Femur (tissue), 1 donor: ENCODE data around the gene CCDC86.
A peak's percentile ranks its signal among the peaks of the same experiment; 100 is the strongest.

Source experiments
- DNase-seq: peaks from one replicate; pipeline ENCODE4 v3.0.0-alpha.2; 2017

The CCDC86 gene

DNA sequence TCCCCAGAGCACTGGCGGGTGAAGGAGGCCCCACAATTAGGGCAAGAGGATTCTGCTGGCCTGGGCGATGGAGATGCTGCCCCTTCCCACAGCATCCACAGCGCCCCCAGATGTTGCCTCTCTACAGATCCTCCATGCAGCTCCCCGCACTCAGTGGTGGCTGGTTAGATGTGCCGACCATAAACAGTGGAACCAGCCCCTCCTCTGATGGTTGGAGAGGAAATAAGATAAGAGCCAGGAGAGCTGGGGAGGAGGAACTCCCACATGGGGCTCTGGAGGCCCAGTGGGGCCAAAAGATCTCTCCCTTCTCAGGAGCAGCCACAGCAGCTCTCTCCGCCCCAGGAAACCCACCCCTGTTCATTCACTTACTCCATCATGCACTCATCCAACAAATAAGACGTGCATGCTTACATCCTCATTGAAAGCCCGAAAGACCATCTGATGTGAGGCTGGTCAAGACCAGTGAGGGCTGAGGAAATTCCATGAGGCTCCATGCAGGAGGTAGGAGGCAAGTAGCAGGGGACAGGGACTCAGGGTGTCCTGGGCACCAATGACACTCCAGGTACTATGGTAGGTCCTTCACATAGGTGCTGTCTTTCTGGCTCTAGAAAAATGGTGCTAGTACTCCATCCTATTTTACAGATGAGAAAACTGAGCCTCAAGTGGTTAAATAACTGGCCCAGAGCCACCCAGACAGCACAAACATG lies 12.4 kb downstream of the CCDC86 start:
- DNase-seq, result no peak

DNA sequence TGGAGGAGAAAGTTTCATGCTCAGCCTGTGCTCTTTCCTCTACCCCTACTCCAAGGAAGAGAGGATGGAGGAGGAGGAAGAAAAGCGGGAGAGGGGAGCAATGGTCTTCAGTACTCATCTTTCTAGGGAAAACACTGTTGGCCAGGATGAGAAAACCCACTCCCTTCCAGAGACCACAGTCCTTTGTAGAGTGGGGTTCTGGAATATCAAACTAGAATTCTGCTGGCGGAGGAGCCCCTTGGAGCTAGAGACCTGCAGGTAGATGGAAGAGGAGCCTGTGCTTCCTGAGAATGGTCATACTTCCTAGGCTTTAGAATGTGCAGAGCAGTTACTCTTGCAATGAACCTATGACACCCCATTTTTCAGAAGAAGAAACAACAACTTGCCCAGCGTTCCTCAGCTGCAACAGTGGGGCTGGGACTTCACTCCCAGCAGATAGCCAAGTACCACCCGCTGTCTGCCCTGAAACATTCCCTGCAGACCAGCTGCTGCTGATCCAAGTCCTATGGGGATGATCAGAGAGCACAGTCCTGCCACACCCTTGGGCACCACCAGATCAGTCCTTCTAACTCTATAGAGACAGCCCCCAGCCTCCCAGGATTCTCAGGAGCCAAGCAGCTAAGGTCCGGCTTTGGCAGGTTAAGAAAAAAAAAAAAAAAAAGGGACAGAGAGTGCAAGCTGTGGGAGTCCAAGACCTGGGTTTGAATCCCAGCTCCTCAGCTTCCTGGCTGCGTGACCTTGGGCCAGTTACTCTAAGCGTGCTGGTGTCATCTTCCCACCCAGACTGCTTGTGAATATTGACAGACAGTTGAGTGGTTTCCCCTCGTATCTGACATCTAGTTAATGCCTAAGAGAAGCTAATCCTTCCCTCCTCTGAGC lies 13.2 kb downstream of the CCDC86 start:
- DNase-seq, result no peak

DNA sequence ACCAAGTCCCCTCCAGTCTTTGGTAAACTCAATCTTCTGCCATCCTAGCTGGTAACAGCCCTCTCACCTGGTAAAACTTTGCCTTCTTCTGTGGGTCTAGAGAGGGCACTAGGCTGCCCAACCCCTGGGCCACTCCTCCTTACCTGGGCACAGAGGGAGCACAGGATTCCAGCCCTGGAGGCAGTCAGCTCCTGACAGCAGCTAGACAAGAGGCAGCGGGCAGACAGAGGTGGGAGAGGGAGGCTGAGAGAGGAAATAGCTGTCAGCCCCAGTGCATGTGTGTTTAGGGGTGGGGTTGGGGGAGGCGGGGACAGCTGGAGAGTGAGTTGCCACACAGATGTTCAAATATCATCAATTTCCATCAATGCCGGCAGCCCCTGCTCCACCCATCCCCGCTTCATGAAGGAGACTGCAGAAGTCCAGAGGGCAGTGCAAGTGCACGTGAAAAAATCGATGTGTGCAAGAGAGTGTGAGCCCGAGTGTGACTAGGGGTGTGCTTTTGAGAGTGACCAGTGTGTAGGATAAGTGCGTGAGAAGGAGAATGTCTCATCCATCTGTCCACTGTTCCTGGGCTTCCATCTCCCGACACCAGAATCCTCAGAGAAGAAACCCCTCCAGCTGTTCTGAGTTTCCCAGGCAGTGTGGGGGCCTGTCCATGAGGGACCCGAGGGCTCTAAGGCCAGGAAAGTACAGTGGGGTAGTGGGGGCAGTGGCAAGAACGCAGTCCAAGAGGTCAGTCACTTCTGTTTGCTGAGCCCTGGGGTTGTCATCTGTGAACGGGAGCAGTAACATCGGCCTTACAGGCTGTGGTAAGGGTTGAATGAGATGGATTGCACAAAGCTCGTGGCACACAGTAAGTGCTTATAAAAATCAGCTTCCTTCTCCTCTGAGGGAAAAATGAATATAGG lies 14.1 kb downstream of the CCDC86 start, which contains the start of gene PTGDR2:
PTGDR2 (minus strand) TSS at position 225 of the 908 bp plus-strand sequence. CDS start 2,228 bp downstream, outside the sequence.
- no peak for DNase-seq

DNA sequence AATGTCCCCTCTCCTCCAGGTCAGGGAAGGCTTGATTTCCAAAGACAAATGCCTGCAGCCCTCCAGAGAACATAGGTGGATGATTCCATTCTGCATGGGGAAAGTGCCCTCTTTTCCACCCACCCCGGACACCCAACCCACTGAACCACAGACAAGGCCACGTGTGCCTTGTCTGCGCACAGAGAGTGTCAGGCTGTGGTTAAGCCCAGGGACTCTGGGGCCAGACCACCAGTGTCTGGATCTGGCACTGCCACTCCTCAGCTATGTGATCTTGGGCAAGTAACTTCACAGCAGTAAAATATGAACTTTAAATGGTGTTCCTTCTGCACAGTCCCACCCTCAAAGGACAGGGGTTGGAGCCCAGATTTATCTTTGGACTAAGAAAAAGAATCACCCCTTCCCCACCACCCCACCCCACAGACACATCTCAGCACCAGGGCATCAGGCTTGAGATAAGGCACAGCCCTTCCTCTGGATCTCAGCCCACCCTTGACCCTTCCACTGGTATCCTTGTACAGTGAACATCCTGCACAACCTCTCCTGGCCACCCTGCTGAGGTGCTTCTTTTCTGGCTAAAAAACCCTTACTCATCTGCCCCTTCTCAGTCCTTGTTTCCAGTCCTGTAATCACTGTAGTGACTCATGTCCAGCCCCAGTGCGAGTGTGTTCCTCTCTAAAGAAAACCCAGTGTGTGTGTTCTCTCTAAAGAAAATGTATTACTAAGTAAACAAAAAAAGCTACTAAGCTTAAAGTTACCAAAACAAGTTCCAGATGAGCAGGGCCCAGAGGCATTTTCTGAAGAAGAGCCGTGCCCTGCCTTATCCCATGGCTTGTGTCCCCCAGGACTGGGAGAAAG lies 15.7 kb downstream of the CCDC86 start:
- DNase-seq, result no peak

DNA sequence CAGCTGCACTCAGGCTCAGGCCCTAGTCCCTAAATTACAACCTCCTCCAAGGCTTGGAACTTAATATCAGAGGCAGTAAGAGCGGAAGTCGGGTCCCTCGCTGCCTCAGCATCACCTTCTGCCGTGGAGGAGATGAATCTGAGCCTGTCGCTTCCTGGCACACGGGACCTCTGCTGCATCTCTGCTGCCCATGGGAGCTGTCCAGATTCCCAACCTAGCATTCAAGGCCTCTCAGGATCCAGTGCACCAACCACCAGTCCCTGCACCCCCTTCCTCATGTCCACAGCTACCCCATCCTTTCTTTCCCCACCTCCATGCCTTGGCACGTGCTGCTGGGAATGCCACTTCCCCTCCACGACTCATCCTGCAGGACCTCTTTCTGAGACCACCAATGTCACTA lies 16.3 kb downstream of the CCDC86 start:
- no peak for DNase-seq

DNA sequence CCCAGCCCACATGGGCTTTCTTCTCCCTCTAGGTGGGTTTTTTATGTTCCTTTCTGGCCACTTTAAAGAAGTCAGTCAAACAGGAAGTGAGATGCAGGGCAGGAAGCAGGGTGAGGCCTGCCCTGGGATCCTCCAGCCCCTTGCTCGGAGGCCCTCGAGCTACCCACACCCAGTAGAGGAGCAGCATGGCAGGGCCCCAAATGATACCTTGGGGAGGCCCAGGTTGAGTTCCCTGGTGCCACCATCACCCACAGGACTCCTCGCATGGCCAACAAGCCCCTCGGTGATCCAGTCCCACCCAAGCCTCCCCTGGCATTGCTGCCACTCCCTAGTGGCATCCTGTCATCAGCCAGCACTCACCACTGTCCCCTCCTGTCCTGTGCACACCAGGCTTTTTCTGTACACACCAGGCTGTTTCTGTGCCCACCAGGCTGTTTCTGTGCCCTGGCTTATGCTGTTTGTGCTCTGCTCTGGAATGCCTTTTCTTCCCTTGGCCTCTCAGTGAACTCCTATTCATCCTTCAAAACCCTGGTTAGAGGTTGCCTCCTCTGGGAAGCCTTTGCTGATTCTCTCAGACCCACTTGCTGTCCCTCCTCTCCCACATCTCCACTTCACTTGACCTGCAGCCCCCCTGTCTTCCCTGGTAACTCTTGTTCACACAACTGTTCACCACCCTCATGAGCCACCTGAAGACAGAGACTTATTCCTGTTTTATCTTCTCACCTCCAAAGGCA lies 17.0 kb downstream of the CCDC86 start:
- DNase-seq, result no peak

DNA sequence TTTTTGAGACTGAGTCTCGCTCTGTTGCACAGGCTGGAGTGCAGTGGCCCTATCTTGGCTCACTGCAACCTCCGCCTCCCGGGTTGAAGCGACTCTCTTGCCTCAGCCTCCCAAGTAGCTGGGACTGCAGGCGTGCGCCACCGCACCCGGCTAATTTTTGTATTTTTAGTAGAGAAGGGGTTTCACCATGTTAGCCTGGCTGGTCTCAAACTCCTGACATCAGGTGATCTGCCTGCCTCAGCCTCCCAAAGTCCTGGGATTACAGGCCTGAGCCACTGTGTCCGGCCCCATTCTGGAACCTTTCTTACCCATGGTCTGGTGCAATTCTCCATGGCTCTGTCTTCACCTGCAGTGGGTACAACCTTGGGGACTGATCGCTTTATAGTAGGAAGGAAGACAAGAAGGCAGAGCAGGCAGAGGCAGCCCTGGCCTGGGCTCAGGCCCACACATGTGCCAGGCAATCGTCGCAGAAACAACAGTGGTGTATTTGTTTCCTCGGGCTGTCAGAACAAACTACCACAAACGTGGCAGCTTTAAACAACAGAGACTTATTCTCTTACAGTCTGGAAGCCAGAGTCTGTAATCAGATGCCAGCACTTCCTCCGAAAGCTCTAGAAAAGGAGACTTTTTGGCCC lies 17.8 kb downstream of the CCDC86 start:
- DNase-seq, result no peak

DNA sequence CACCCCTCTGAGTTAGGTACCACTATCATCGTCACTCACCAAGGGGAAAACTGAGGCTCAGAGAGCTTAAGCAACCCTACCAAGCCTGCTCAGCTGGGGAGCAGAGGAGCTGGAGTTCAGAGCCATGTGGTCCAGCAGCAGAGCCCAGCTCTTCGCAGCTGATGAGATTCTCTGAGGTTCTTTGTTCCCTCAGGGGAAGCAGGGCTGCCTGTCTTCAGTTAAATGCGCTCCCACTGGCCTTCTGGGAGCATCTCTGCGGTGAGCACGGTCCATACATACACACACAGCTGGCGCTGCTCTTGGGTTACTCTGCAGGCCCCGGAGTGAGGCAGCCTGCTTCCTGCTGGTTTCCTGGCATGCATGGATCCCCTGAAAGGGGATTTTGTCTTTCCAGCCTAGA lies 19.0 kb downstream of the CCDC86 start:
- peak; percentile 57 for DNase-seq

DNA sequence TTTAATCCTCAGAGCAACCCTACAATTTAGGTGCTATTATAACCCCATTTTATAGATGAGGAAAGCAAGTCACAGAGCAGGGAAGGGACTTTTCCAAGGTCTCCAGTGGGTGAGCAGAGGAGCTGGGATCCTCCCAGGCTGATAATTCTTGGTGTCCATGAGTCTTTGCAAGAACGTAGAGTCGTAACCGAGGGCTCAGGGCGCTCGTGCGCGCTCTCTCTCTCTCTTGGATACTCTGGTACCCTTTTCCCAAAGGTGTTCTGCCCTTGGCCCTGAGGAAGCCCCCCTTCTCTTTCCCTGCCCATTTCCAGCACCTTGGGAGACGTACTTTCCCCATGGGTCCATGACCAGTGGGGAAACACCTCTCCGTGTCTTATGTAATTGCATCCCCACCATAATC lies 20.3 kb downstream of the CCDC86 start:
- DNase-seq, result no peak

DNA sequence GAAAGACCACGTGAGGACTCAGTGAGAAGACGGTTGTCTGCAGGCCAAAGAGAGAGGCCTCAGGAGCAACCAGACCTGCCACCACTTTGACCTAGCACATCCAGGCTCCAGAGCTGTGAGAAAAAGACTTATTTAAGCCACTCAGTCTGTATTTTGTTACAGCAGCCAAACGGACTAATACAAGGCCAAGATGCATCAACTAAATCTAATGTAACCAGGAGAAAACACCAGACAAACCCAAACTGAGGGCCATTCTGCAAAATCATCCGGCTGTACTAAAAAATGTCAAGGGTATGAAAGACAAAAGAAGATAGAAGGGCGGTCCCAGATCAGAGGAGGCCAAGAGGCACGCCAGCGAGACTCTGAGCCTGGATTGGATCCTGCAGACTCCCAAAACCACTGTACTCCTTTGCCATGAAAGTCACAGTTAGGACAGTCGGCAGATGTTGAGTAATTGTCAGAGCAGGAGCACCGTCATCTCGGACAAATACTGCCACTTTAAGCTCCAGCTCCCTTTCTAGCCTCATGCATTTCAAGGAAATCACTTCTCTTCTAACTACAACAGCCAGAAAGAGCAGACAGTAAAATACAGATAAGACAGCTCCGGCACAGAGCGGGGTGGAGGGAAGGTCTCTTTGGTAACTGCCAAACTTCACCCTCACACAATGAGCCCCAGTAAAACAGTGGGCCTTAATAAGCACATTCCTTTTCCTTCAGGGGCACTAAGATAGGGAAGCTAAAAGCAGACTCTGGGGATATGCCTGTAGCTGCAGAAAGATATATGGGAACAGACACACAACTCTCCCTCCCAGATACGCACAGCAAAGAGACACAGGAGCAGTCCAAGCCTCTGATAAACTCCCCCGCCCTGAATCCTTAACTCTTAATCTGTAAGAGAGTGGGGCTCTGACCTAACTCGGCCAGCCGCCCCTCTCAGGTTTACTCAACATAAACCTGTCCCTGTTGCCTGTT lies 21.9 kb downstream of the CCDC86 start:
- DNase-seq, result no peak

DNA sequence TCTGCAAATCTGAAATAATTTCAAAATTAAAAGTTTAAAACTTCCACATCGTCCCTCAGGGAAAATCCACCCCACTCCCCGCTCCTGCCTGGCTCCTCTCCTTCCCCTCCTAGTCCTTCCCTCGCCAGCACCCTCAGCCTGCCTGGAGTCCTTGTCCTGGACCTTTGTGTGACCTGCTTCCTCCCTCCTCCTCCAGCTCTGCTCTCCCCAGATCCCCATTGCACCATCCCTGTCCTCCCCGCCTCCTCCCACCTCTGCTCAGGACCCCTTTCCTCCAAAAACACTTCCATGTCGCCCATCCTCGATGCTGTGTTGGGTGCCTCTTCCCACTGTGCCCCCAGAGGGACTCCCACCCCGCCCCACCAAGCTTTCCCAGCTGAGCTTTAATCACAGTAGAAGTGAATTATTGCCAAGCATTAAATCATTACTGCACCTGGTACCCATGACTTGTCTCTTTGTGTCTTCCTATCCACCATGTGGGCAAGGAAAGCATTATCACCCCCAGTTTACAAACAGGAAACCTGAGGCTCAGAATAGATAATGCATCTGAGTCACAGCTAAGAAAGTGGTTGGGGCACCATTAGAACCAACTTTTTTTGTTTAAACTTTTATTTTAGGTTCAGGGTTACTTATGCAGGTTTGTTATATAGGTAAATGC lies 23.1 kb downstream of the CCDC86 start:
- DNase-seq, result no peak

DNA sequence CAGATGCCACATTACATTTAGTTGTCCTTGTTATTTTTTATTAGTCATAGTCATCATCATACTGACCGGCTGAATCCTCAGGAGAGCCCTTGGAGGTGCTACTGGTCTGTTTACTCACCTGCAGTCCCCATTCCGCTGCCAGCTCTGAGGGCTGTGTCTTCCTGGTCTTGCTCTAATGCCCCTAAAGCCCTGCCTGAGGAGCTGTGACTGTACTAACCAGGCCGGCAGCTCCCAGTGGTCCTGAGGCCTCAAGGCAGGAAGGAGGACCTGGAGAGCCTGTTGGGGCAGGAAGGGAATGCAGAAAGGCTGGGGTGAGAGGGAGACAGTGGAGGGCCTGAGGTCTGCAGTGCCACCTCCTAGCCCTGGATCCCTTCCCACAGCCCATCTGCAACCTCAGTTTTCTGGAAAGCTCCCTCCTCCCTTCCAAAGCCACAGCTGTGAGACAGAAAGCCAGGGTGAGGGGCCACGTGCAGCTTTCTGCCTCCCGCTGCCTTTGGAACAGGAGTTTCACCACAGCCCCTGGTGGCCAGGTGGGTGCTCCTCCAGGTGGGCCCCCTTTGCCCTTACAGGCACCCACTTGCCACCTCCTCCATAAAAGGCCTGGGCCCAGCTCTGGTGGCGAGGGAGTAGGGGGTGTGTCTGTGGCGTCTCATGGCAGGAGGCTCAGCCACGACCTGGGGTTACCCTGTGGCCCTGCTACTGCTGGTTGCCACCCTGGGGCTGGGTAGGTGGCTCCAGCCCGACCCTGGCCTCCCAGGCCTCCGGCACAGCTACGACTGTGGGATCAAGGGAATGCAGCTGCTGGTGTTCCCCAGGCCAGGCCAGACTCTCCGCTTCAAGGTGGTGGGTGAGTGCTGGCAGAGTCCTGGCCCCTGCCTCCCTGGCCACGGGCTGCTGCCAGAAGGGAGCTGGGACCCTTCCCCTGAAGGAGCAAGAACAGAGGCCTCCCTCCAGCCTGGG lies 25.3 kb downstream of the CCDC86 start, which contains the start of gene ZP1:
ZP1 (plus strand) TSS at position 632 of the 960 bp plus-strand sequence; CDS start at position 652, 20 bp downstream.
- no peak for DNase-seq

DNA sequence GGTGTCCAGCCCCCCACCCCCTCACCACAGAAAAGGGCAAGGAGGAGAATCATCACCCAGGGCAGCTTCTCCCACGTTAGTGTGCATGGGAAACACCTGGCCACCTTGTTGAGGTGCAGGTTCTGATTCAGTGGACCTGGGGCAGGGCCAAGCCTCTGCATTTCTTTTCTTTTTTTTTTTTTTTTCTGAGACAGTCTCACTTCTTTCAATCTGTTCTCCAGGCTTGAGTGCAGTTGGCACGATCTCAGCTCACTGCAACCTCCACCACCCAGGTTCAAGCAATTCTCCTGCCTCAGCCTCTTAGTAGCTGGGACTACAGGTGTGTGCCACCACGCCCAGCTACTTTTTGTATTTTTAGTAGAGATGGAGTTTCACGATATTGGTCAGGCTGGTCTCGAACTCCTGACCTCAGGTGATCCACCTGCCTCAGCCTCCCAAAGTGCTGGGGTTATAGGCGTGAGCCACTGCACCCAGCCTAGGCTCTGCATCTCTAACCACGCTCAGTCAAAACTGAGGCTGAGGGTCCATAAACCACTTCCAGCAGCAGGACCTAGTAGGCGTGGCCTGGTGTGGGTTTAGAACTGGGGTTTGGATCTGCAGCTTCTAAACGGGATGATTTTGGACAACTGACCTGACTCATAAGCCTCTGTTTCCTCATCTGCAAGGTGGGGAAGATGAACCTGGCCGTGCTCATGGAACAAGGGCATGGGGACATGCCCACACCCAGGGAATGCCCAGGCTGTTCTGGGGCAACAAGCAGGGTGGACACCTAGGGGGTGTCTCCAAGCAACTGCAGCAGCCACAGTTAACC lies 26.2 kb downstream of the CCDC86 start:
- DNase-seq, result no peak

DNA sequence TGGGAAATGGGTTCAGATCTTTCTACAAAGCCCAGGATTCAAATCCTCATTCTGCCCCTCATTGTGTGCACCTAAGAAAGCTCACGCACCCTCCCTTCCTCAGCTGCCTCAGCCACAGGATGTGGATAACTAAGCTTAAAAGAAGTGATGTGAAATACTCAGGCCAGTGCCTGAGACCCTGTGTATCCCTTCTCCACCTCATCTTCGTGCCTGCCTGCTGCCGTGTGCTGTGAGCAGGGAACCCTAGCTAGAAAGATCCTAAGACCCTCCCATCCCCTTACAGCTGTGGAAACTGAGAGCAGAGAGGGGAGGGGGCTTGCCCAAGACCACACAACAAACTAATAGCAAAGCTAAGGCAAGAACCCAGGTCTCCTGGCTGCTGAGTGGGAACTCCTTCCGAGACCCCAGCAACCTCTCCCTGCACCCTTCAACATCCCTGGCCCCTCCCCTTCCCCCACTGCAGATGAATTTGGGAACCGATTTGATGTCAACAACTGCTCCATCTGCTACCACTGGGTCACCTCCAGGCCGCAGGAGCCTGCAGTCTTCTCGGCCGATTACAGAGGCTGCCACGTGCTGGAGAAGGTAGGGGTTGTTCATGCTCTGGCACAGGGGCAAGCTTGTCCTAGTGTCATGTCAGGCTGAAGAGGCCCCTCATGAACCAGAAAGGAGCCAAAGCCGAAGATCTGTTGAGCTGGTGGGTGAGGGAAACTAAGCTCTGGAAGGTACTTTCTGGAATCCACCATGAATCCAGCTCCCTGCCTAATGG lies 27.0 kb downstream of the CCDC86 start:
- no peak for DNase-seq

DNA sequence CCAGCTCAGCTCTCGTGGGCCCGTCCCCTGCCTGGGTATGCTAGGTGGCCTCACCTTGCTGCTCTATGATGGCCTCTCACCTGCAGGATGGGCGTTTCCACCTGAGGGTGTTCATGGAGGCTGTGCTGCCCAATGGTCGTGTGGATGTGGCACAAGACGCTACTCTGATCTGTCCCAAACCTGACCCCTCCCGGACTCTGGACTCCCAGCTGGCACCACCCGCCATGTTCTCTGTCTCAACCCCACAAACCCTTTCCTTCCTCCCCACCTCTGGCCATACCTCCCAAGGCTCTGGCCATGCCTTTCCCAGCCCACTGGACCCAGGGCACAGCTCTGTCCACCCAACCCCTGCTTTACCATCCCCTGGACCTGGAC lies 27.5 kb downstream of the CCDC86 start:
- no peak for DNase-seq

DNA sequence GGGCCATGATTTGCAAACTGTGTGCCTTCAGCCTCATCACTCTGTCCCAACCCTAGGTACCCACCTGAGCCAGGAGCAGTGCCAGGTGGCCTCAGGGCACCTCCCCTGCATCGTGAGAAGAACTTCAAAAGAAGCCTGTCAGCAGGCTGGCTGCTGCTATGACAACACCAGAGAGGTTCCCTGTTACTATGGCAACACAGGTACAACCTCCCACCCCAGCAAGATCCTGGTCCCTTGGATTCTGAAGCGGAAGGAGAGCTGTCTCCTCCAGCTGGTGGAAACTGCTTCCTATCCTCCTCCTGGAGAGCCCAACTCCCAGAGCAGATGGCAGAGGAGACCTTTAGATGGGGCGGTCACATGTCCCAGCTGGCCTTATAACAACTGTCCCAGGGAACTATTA lies 28.4 kb downstream of the CCDC86 start:
- DNase-seq, result no peak
